GM18505 (cell line): ENCODE data around the gene DCXR.

Source experiments
- ATAC-seq: cut with Tn5 transposase; IDR thresholded peaks from one replicate; pipeline ENCODE4 v1.9.1; 2021; ENCODE audit not compliant: unreplicated experiment
- POLR2A ChIP-seq: IDR thresholded peaks from 4 replicates; pipeline ENCODE4 v1.6.1; 2011; ENCODE audit warnings: borderline replicate concordance; ENCODE audit not compliant: insufficient read depth, insufficient read length; ENCODE audit errors: extremely low read depth

The DCXR gene

DNA sequence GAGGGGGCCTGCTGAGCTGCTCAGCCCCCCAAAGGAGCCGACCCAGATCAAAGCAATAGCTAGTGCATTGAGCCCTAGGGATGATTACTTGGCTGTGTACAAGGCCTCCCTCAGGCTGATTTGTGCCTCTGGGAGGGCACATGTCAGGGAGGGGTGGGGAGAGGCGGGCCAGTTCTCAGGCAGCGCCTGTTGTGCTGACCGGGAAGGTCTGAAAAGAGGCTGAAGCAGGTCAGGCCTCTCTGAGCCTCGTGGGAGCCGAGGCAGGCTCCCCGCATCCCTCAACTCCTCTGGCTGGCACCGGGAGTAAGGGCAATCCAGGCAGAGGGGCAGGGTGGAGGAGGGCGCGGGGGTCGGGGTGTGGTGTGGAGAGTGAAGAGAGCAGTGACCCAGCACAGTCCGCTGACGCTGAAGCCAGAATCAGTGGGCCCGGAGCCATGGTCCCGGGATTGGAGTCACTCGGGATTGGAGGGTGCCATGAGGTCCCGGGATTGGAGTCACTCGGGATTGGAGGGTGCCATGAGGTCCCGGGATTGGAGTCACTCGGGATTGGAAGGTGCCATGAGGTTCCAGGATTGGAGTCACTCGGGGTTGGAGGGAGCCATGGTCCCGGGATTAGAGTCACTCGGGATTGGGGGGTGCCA, 3.0 kb downstream of the DCXR start:
- ATAC-seq, result no peak
- TF ChIP-seq POLR2A, result no peak

GRCh38 chr17:82033359-82034085, 4.0 kb downstream of the DCXR start:
- no peak for ATAC-seq
- TF ChIP-seq POLR2A, result no peak

- no peak for ATAC-seq
- TF ChIP-seq POLR2A, result no peak
These were observed 5.4 kb downstream of the DCXR start for GRCh38 chr17:82031885-82032627.

DNA sequence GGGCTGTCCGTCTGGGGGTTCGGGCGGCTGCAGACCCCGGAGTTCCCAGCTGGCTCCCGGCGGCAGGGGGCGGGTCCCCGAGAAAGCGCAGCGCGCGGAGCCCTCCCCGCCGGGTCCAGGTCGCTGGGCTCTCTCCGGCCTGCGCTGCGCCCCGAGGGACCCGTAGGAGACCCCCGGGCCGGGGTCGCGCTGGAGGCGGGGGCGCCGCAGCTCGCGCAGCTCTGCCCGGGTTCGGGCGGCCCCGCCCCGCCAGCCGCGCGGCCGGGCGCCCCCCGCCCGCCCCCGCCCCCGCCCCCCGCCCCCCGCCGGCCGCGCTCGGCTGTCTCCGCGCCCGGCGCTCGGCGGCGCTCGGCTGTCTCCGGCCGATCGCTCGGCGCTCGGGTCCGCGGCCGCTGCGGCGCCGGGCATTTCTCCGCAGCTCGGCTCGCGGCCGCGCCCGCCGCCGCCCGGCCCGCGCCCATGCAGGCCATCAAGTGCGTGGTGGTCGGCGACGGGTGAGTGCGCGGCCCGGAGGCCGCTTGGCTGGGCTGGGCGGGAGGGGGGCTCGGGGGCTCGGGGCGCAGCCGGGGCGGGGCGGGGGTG, 6.1 kb downstream of the DCXR start, which contains the start of gene RAC3:
Gene RAC3, plus strand, starts transcription at position 376 of the 582 bp plus-strand sequence. Its CDS starts 84 bp downstream, at position 460.
- no peak for ATAC-seq

DNA sequence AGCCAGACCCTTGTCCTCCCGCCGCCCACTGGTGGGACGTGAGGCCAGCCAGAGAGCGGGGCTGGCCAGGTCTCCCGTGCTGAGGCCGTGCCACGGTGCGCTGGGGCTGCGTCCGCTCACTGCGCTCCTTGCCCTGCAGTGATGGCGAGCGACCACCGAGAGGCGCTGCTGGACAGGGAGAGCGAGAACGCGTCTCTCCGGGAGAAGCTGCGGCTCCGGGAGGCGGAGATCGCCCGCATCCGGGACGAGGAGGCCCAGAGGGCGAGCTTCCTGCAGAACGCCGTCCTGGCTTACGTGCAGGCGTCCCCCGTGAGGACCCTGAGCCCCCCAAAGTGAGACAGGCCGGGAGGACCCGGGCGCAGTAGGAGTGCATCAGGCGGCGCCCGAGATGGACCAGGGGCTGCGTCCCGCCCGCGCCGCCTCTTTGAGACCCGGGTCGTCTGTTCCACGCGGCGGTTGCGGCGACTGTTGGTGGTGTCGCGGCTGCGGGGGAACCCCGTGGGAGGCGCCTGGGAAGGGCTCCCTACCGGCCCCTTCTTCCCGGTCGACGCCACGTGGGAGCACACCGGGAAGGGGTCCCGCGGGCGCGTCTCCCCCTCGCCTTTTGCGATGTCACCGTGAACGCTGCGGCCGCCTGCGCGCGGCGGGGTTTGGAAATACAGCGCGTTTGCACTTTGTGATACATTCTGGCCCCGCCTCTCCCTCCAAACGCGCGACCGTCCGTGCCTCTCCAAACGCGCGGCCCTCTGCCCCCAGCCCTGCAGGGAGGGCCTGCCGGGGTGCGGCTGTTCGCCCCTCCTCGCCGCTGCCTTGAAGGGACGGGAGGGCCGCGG, 6.8 kb downstream of the DCXR start:
- peak; percentile 43 for ATAC-seq
- no peak for TF ChIP-seq POLR2A

More for the DNA sequence above, 6.1 kb downstream of the DCXR start, which contains the start of gene RAC3:
- no peak for TF ChIP-seq POLR2A

GRCh38 chr17:82029990-82030469, 7.5 kb downstream of the DCXR start:
- TF ChIP-seq POLR2A, result no peak
- peak; percentile 1 for ATAC-seq

DNA sequence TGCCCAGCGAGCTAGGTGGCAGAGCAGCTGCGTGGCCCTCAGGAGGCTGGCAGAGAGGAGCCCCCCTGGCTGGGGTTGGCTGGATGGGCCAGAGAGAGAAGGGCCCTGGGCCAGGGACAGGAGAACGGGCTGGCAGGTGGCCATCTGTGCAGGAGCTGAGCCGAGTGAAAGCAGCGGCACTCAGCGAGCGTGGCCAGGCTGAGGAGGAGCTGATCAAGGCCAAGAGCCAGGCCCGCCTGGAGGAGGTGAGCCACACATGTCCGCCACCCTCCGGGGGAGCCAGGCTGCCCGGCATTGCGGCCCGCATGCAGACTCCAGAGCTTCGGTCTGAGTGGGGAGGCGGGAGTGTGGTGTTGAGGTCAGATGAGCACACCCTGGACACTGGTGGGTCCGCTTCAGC, 8.1 kb downstream of the DCXR start:
- no peak for TF ChIP-seq POLR2A
- ATAC-seq, result no peak

GRCh38 chr17:82028966-82029365, 8.5 kb downstream of the DCXR start:
- no peak for ATAC-seq
- no peak for TF ChIP-seq POLR2A

GRCh38 chr17:82028246-82028645, 9.3 kb downstream of the DCXR start:
- TF ChIP-seq POLR2A, result no peak
- ATAC-seq, result no peak

- no peak for ATAC-seq
- TF ChIP-seq POLR2A, result no peak
These were observed 11.9 kb downstream of the DCXR start for GRCh38 chr17:82025401-82026107.

GRCh38 chr17:82024859-82025258, 12.6 kb downstream of the DCXR start:
- no peak for TF ChIP-seq POLR2A
- no peak for ATAC-seq
